Activated T-helper 2 cell treated with anti-CD3 and anti-CD28 coated beads, Interferon-gamma antibody, Interleukin-2, Interleukin-4, amounts not matched to agents 10 μg/mL and 5 μg/mL and 100 μg/mL, durations not matched to agents 14 hours and 24 hours and 36 hours (primary cell): ENCODE data around the gene CYP26B1. TPM values are rescaled to one million over a fixed set of nuclear protein-coding genes. Genes with fewer than 3 reads are reported as not detected.
"Not testable (repeated sequence)": the region's sequence is repeated elsewhere in the genome, so short reads cannot be mapped to it uniquely, and the experiment has no call there.

Source experiments
- DNase-seq: peaks from one replicate; pipeline ENCODE4 v3.0.0; 2021; ENCODE audit warnings: low spot score
- H3K27ac Mint-ChIP-seq: one replicate; pipeline ENCODE4 v1.8.0; 2021; ENCODE audit warnings: mixed read lengths
- H3K27me3 Mint-ChIP-seq: one replicate; pipeline ENCODE4 v1.8.0; 2021; ENCODE audit warnings: low read depth, mixed read lengths
- H3K36me3 Mint-ChIP-seq: one replicate; pipeline ENCODE4 v1.8.0; 2021; ENCODE audit warnings: low read depth, mixed read lengths
- H3K4me1 Mint-ChIP-seq: one replicate; pipeline ENCODE4 v1.8.0; 2021; ENCODE audit warnings: low read depth, mixed read lengths
- H3K4me3 Mint-ChIP-seq: one replicate; pipeline ENCODE4 v1.8.0; 2021; ENCODE audit warnings: low read depth, mild to moderate bottlenecking, moderate library complexity, mixed read lengths
- H3K9me3 Mint-ChIP-seq: one replicate; pipeline ENCODE4 v1.8.0; 2021; ENCODE audit warnings: mixed read lengths
- intact Hi-C: fragments of 100-400 bp; cut with micrococcal nuclease; formaldehyde crosslinking; loops from one replicate; pipeline ENCODE4 v1.15.1; 2023
- total RNA-seq: library from RNA; stranded (reverse); gene quantifications from 2 replicates; pipeline ENCODE4 v1.2.3, GENCODE V29; 2022

The CYP26B1 gene
- total RNA-seq, 1 donor from 2014 or later = not detected

DNA sequence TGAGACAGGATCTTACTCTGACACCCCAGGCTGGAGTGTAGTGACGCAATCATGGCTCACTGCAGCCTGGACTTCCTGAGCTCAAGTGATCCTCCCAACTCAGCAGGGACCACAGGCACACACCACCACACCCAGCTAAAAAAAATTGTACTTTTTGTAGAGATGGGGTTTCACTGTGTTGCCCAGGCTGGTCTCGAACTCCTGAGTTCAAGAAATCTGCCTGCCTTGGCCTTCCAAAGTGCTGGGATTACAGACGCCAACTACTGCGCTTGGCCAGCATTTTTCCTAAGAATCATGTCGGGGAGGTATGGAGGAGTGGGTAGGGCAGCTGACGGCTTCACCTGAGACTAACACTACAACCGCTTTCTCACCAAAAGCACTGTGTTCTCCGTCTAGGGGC is 50.4 kb downstream of the CYP26B1 start:
- Mint-ChIP-seq H3K27ac (no peak overlapping the region), H3K27me3 (no peaks in the 10 kb centered on the region), H3K4me1 (no peaks in the 10 kb centered on the region), H3K36me3 (no peaks in the 10 kb centered on the region), H3K4me3 (no peak overlapping the region), H3K9me3 (no peaks in the 10 kb centered on the region)
- intact Hi-C loops = no loop called here
- no peak for DNase-seq

DNA sequence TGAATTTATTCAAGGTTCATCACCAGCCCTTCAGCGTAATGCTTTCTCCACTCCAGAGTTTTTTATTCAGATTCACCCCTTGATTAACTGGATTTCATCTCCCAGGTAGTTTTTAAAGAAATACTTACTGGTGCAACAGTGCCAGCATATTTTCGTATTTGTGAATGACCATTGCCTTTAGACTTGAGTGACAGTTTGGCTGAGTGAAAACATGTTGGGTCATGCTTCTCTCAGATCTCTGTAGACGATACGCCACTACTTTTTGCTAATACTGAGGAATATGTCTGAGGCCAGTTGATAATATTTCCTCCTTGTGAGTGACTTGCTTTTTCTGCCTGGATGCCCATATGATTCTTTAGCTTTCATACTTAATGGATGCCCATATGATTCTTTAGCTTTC is 51.5 kb downstream of the CYP26B1 start:
- Mint-ChIP-seq H3K27ac (no peak overlapping the region), H3K4me3 (no peak overlapping the region), H3K9me3 (no peaks in the 10 kb centered on the region), H3K27me3 (no peaks in the 10 kb centered on the region), H3K4me1 (no peaks in the 10 kb centered on the region), H3K36me3 (no peaks in the 10 kb centered on the region)
- DNase-seq = no peak
- intact Hi-C loops = no loop called here

DNA sequence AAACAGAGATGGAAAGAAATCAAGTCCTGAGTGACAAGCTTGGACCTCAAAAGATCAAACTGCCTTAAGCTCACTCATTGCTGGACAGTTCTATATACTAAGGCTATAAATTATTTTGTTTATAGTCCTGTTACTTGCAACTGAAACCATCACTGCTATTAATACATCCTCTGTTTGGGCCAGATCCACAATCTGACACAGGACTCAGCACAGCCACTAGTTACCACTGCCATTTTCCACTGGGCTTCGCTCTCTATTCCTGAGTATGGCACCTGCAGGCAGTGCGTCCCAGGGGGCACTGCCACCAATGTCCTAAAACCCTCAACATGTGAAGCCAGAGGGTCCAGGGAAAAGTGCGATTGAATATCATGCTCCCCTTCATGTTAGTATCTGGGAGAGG is 52.3 kb downstream of the CYP26B1 start:
- intact Hi-C loops = no loop called here
- no peak for DNase-seq
- Mint-ChIP-seq H3K36me3 (no peaks in the 10 kb centered on the region), H3K27ac (no peak overlapping the region), H3K4me3 (no peak overlapping the region), H3K4me1 (no peaks in the 10 kb centered on the region), H3K9me3 (no peaks in the 10 kb centered on the region), H3K27me3 (no peaks in the 10 kb centered on the region)

DNA sequence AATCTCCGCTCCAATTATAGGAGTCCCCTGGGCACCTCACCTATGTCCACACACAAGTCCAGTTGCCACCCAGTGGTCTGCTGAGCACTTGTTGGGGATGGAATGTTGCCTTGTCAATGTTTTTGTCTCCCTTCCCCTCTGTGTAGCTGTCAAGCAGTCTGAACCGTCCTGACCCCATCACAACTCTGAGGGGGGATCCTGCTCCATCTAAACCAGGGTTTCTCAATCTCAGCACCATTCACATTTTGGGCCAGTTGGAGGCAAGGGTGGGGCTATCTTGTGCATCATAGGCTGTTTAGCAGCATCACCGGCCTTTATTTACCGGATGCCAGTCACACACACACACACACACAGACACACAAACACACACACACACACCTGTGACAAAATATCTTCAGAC is 53.0 kb downstream of the CYP26B1 start:
- intact Hi-C loops = no loop called here
- H3K4me1 Mint-ChIP-seq = no peaks in the 10 kb centered on the region
- no peaks in the 10 kb centered on the region for H3K9me3 Mint-ChIP-seq
- no peak overlapping the region for H3K27ac Mint-ChIP-seq
- no peaks in the 10 kb centered on the region for H3K36me3 Mint-ChIP-seq
- DNase-seq = no peak
- no peaks in the 10 kb centered on the region for H3K27me3 Mint-ChIP-seq
- H3K4me3 Mint-ChIP-seq = no peak overlapping the region

GRCh38 chr2:72092111-72092510 is 55.6 kb downstream of the CYP26B1 start:
- DNase-seq = no peak
- H3K27ac Mint-ChIP-seq = no peak overlapping the region
- no peaks in the 10 kb centered on the region for H3K27me3 Mint-ChIP-seq
- H3K4me3 Mint-ChIP-seq = no peak overlapping the region
- H3K36me3 Mint-ChIP-seq = no peaks in the 10 kb centered on the region
- no peaks in the 10 kb centered on the region for H3K9me3 Mint-ChIP-seq
- no peaks in the 10 kb centered on the region for H3K4me1 Mint-ChIP-seq
- intact Hi-C loops = no loop called here

DNA sequence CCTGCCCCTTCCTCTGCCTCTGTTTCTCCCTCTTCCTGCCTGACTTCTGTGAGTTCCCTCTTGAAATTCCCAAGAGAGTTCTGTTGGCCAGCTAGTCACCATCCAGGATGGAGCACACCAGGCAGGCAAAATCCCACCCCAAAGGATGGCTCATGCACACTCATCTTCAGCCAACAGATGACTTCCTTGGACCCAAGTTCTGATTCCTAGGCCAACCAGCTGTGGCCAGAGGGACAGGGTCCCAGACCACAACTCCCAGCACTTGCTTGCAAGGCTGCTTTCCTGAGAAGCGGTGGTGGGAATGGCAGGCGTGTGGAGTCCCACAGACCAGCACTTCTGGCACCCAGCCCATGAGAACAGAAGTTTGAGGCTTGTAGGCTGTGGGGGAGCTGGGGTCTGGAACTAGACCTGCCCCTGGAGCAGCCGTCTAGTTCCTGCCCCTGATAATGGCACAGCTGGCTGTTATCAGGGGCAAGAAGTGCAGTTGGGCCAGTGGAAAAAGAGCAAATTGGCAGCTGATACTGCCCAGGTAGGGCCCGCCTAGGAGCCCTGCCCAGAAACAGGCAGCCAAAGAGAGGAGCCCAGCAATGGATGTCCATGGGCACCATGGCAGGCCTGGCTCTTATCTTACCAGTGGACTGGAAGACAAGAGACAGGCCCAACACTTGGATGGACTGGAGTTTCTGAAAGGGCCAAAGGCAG is 56.7 kb downstream of the CYP26B1 start:
- no peak for DNase-seq

DNA sequence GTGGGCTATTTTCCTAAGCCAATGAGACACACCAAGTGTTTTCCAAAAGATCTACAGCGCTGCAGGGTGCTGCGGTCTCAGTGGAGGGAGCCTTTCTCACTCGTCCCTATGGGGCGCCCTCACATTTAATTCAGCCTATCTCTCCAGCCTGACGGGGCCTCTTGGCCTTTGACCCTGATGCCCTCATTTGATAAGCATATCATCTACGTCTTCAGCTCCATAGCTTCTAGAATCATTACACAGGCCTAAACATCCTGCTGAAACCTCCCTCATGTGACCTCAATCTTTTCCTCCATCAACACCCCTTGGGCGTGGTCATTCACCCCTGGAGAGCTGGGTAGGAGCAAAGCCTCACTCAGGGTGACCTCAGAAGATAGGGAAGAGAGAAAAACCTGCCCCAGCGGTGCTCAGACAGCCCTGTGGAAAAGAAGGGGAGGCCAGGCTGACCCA is 57.4 kb downstream of the CYP26B1 start:
- H3K4me3 Mint-ChIP-seq = no peak overlapping the region
- H3K36me3 Mint-ChIP-seq = no peaks in the 10 kb centered on the region
- no peak for DNase-seq
- intact Hi-C loops = no loop called here
- H3K27me3 Mint-ChIP-seq = no peaks in the 10 kb centered on the region
- H3K4me1 Mint-ChIP-seq = no peaks in the 10 kb centered on the region
- no peak overlapping the region for H3K27ac Mint-ChIP-seq
- H3K9me3 Mint-ChIP-seq = no peaks in the 10 kb centered on the region

More for the DNA sequence above, 56.7 kb downstream of the CYP26B1 start:
- no peaks in the 10 kb centered on the region for H3K4me1 Mint-ChIP-seq
- H3K4me3 Mint-ChIP-seq = no peak overlapping the region
- intact Hi-C loops = no loop called here
- no peak overlapping the region for H3K27ac Mint-ChIP-seq
- H3K27me3 Mint-ChIP-seq = no peaks in the 10 kb centered on the region
- no peaks in the 10 kb centered on the region for H3K9me3 Mint-ChIP-seq
- H3K36me3 Mint-ChIP-seq = no peaks in the 10 kb centered on the region

DNA sequence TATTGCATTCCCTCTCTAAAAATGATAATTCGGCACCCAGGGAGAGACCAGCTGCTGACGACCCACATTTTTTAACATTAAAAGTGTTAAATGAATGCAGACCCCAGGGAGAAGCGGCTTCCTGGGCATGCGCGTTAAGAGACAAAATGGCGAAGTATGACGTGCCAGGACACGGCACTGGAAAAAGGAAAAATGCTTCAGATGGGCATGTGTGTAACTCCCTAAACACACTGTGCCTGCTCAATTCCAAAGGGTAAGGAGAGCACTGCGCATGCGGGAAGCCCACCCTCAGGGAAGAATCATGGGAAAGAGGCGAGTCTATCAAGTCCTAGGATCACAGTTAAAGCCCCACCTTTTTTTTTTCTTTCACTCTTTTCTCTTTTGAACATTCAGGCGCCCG is 58.1 kb downstream of the CYP26B1 start:
- Mint-ChIP-seq H3K36me3 (no peaks in the 10 kb centered on the region), H3K27me3 (no peaks in the 10 kb centered on the region), H3K9me3 (no peaks in the 10 kb centered on the region), H3K27ac (no peak overlapping the region), H3K4me1 (no peaks in the 10 kb centered on the region), H3K4me3 (no peak overlapping the region)
- no peak for DNase-seq
- intact Hi-C loops = no loop called here

- H3K4me3 Mint-ChIP-seq = no peak overlapping the region
- no peaks in the 10 kb centered on the region for H3K27me3 Mint-ChIP-seq
- DNase-seq = no peak
- H3K36me3 Mint-ChIP-seq = no peaks in the 10 kb centered on the region
- no peaks in the 10 kb centered on the region for H3K4me1 Mint-ChIP-seq
- no peak overlapping the region for H3K27ac Mint-ChIP-seq
- intact Hi-C loops = no loop called here
- H3K9me3 Mint-ChIP-seq = no peaks in the 10 kb centered on the region
Observed at GRCh38 chr2:72089028-72089427, 58.6 kb downstream of the CYP26B1 start.

GRCh38 chr2:72086871-72087633 is 60.6 kb downstream of the CYP26B1 start:
- H3K36me3 Mint-ChIP-seq, H3K4me1 Mint-ChIP-seq: not testable (repeated sequence)

DNA sequence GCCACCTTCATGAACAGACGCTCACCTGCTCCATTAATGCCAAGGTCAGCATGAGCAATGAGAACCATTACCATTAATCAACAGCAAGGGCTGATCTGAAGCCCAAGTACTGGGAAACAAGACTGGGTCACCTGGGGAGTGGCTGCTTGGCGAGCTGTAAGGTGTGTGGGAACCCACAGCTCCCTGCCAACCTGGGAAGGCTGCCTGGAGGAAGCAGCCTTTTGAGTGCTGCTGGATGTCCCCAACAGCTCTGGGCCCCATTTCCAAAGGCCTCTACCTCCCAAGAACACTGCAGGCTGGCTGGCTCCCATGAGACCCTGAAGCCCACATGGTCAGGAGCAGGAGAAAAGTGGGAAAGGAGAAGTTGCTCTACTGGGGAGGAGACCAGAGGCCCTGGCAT is 62.1 kb downstream of the CYP26B1 start:
- no peaks in the 10 kb centered on the region for H3K4me1 Mint-ChIP-seq
- no peaks in the 10 kb centered on the region for H3K9me3 Mint-ChIP-seq
- no peaks in the 10 kb centered on the region for H3K27me3 Mint-ChIP-seq
- H3K27ac Mint-ChIP-seq = no peak overlapping the region
- H3K4me3 Mint-ChIP-seq = no peak overlapping the region
- no peaks in the 10 kb centered on the region for H3K36me3 Mint-ChIP-seq
- DNase-seq = no peak
- intact Hi-C loops = no loop called here

More at GRCh38 chr2:72086871-72087633, 60.6 kb downstream of the CYP26B1 start:
- intact Hi-C loops, H3K9me3 Mint-ChIP-seq, DNase-seq, H3K4me3 Mint-ChIP-seq, H3K27me3 Mint-ChIP-seq, H3K27ac Mint-ChIP-seq: not testable (repeated sequence)

- intact Hi-C loops = no loop called here
- DNase-seq = no peak
- H3K27ac Mint-ChIP-seq = no peak overlapping the region
- H3K4me1 Mint-ChIP-seq = no peaks in the 10 kb centered on the region
- no peak overlapping the region for H3K4me3 Mint-ChIP-seq
- H3K9me3 Mint-ChIP-seq = no peaks in the 10 kb centered on the region
- H3K27me3 Mint-ChIP-seq = no peaks in the 10 kb centered on the region
- no peaks in the 10 kb centered on the region for H3K36me3 Mint-ChIP-seq
Observed at GRCh38 chr2:72085036-72085435, 62.6 kb downstream of the CYP26B1 start.

- no peaks in the 10 kb centered on the region for H3K36me3 Mint-ChIP-seq
- no peaks in the 10 kb centered on the region for H3K4me1 Mint-ChIP-seq
- H3K4me3 Mint-ChIP-seq = no peak overlapping the region
- no peak overlapping the region for H3K27ac Mint-ChIP-seq
- intact Hi-C loops = no loop called here
- no peaks in the 10 kb centered on the region for H3K9me3 Mint-ChIP-seq
- no peak for DNase-seq
- no peaks in the 10 kb centered on the region for H3K27me3 Mint-ChIP-seq
Observed at GRCh38 chr2:72084584-72084976, 63.1 kb downstream of the CYP26B1 start.
